Uterus (tissue), 4 donors: ENCODE data around the gene TMEM117. TPM values are rescaled to one million over a fixed set of nuclear protein-coding genes. Genes with fewer than 3 reads are reported as not detected.

Experiments
- DNase-seq, 2 donors: peaks; one replicate each; pipeline ENCODE4 v3.0.0-alpha.2; 2019 to 2020
- H3K27ac ChIP-seq, 2 donors: fragments of 200-600 bp; sonication (generic); 1 replicate in 1 of 2; 2 replicates in 1 of 2; pipeline ENCODE4 v1.5.1; 2016 to 2018
- H3K27me3 ChIP-seq, 2 donors: fragments of 200-600 bp; sonication (generic); one replicate each; pipeline ENCODE4 v1.5.1; 2018 to 2019; ENCODE audit warnings: control low read depth in 1 of 2
- H3K36me3 ChIP-seq, 2 donors: fragments of 200-600 bp; sonication (generic); one replicate each; pipeline ENCODE4 v1.5.1; 2019; ENCODE audit warnings: control low read depth in 1 of 2
- H3K4me1 ChIP-seq, 2 donors: fragments of 200-600 bp; sonication (generic); one replicate each; pipeline ENCODE4 v1.5.1; 2018 to 2019; ENCODE audit warnings: control low read depth in 1 of 2
- H3K4me3 ChIP-seq, 2 donors: fragments of 200-600 bp; sonication (generic); 1 replicate in 1 of 2; 2 replicates in 1 of 2; pipeline ENCODE4 v1.5.1; 2018 to 2019; ENCODE audit warnings: mild to moderate bottlenecking in 1 of 2
- H3K9me3 ChIP-seq, 2 donors: fragments of 200-600 bp; sonication (generic); one replicate each; pipeline ENCODE4 v1.5.1; 2019; ENCODE audit warnings: control low read depth in 1 of 2
- POLR2A ChIP-seq, 2 donors: fragments of 450-650 bp; IDR thresholded peaks; one replicate each; pipeline ENCODE4 v1.6.1; 2016; ENCODE audit warnings: antibody characterized with exemption in 2 of 2, mild to moderate bottlenecking in 1 of 2, moderate library complexity in 1 of 2
- intact Hi-C: fragments of 100-400 bp; cut with DNase I; formaldehyde crosslinking; loops from one replicate; pipeline ENCODE4 v1.15.1; 2023; ENCODE audit warnings: low total_unique reads
- total RNA-seq, 4 donors: library from RNA; depleted of rRNA in 3 of 4; stranded (reverse); fragments of >200 nt in 3 of 4; gene quantifications; one replicate each; pipeline versions ENCODE4 v1.1.0 to v1.2.4, GENCODE V29; 2014 to 2023
- TF ChIP-seq, protein P1 (sequence below), 4 experiments: fragments of 200-600 bp in 2 of 4; fragments of 450-650 bp in 2 of 4; sonication (generic) in 2 of 4; IDR thresholded peaks; one replicate each; pipeline ENCODE4 v1.5.1; 2016 to 2019; ENCODE audit warnings: antibody characterized with exemption in 4 of 4, mild to moderate bottlenecking in 2 of 4, moderate library complexity in 1 of 4
- donor health status: DM: yes; HTN: yes; CAD: no.

The TMEM117 gene
- total RNA-seq, 4 donors from 2014 or later = 1.0 to 34.4 (median 6.1) TPM

DNA sequence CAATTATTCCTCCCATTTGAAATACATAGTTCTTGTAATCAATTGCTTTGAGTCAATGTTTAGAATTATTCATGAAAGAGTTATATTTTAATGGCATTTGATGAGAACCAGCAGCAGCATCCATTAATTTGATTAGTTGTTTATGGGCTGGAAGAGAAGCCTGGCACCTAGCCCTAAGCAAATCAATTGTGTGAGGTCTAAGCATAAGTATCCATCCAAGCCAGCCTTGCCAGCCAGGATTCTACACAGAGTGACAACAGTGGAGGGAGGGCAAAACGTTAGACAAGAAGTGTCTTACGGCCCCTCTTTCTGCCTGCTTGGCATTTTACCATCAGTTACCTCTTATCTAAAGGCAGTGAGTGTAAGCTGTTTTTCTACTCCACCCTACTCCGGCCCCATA is 561.8 kb downstream of the TMEM117 start:
- DNase-seq = no peak
- no peaks in the 10 kb centered on the region for H3K9me3 ChIP-seq
- H3K4me3 ChIP-seq = no peak overlapping the region
- no peaks in the 10 kb centered on the region for H3K27me3 ChIP-seq
- intact Hi-C loops = no loop called here
- H3K27ac ChIP-seq = no peak overlapping the region
- H3K36me3 ChIP-seq = no peaks in the 10 kb centered on the region
- TF ChIP-seq, protein P1, sequence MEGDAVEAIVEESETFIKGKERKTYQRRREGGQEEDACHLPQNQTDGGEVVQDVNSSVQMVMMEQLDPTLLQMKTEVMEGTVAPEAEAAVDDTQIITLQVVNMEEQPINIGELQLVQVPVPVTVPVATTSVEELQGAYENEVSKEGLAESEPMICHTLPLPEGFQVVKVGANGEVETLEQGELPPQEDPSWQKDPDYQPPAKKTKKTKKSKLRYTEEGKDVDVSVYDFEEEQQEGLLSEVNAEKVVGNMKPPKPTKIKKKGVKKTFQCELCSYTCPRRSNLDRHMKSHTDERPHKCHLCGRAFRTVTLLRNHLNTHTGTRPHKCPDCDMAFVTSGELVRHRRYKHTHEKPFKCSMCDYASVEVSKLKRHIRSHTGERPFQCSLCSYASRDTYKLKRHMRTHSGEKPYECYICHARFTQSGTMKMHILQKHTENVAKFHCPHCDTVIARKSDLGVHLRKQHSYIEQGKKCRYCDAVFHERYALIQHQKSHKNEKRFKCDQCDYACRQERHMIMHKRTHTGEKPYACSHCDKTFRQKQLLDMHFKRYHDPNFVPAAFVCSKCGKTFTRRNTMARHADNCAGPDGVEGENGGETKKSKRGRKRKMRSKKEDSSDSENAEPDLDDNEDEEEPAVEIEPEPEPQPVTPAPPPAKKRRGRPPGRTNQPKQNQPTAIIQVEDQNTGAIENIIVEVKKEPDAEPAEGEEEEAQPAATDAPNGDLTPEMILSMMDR (IDR thresholded peaks at IDR 0.05) = no peak
- no peak for TF ChIP-seq POLR2A (IDR thresholded peaks at IDR 0.05)
- H3K4me1 ChIP-seq = no peaks in the 10 kb centered on the region

- TF ChIP-seq, protein P1 (IDR thresholded peaks at IDR 0.05) = no peak
- TF ChIP-seq POLR2A (IDR thresholded peaks at IDR 0.05) = no peak
- Histone ChIP-seq H3K4me3 (no peak overlapping the region), H3K36me3 (no peaks in the 10 kb centered on the region), H3K9me3 (no peaks in the 10 kb centered on the region), H3K27me3 (no peaks in the 10 kb centered on the region), H3K4me1 (no peaks in the 10 kb centered on the region), H3K27ac (no peak overlapping the region)
- intact Hi-C loops = no loop called here
- no peak for DNase-seq
Observed at GRCh38 chr12:44403185-44403584, 567.3 kb downstream of the TMEM117 start.

DNA sequence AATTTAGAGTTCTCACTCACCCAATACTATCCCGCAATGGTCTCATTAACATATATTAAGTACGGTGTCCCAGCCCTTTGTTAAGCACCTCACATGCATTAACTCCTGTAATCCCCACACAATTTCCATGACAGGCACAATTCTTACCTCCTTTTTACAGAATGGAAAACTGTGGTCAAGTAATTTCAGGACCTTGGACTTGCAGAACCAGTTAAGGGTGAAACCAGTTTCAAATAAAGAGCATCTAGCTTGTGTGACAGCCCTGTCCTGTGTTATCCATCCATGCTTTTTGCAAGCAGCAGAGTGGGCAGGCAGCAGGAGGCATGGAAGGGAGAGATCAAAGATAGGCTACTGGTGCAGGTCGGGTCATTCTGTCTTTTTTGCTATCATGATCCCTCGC is 569.4 kb downstream of the TMEM117 start:
- intact Hi-C loops = no loop called here
- Histone ChIP-seq H3K36me3 (no peaks in the 10 kb centered on the region), H3K27me3 (no peaks in the 10 kb centered on the region), H3K4me3 (no peak overlapping the region), H3K27ac (no peak overlapping the region), H3K4me1 (no peaks in the 10 kb centered on the region), H3K9me3 (no peaks in the 10 kb centered on the region)
- TF ChIP-seq POLR2A (IDR thresholded peaks at IDR 0.05) = no peak
- TF ChIP-seq, protein P1 (IDR thresholded peaks at IDR 0.05) = no peak
- DNase-seq = no peak

- intact Hi-C loops = no loop called here
Observed at GRCh38 chr12:44422559-44422958, 586.7 kb downstream of the TMEM117 start.

GRCh38 chr12:44428825-44429224 is 592.9 kb downstream of the TMEM117 start:
- Histone ChIP-seq H3K27me3 (no peaks in the 10 kb centered on the region), H3K36me3 (no peaks in the 10 kb centered on the region), H3K9me3 (no peaks in the 10 kb centered on the region), H3K4me1 (no peaks in the 10 kb centered on the region), H3K27ac (no peak overlapping the region), H3K4me3 (no peak overlapping the region)
- intact Hi-C loops = no loop called here
- no peak for TF ChIP-seq POLR2A (IDR thresholded peaks at IDR 0.05)
- TF ChIP-seq, protein P1 (IDR thresholded peaks at IDR 0.05) = no peak
- DNase-seq = no peak

More at GRCh38 chr12:44422559-44422958, 586.7 kb downstream of the TMEM117 start:
- Histone ChIP-seq H3K4me3 (no peak overlapping the region), H3K9me3 (no peaks in the 10 kb centered on the region), H3K27me3 (no peaks in the 10 kb centered on the region), H3K36me3 (no peaks in the 10 kb centered on the region), H3K27ac (no peak overlapping the region), H3K4me1 (no peaks in the 10 kb centered on the region)
- no peak for TF ChIP-seq POLR2A (IDR thresholded peaks at IDR 0.05)
- TF ChIP-seq, protein P1 (IDR thresholded peaks at IDR 0.05) = no peak
- DNase-seq = no peak
